ENCODE results near the gene CCNB1IP1.

- TF ChIP-seq ESRRG (CRISPR knock-in tag; IDR thresholded peaks at IDR 0.05) (no peak), CSRNP3 (CRISPR knock-in tag; IDR thresholded peaks at IDR 0.05) (no peak), ARNTL (CRISPR knock-in tag; IDR thresholded peaks at IDR 0.05; ENCODE audit: borderline replicate concordance, low read depth) (no peak), TOX (CRISPR knock-in tag; IDR thresholded peaks at IDR 0.05; ENCODE audit: borderline replicate concordance) (no peak), TSHZ2 (CRISPR knock-in tag; IDR thresholded peaks at IDR 0.05) (no peak), ZNF70 (CRISPR knock-in tag; IDR thresholded peaks at IDR 0.05) (no peak), RARB (CRISPR knock-in tag; IDR thresholded peaks at IDR 0.05) (no peak), ZNF8 (CRISPR knock-in tag; IDR thresholded peaks at IDR 0.05) (no peak), ZNF565 (CRISPR knock-in tag; conservative IDR thresholded peaks at IDR 0.05; ENCODE audit: low read depth) (no peak), CREB5 (CRISPR knock-in tag; IDR thresholded peaks at IDR 0.05; ENCODE audit: low read depth) (no peak), ZFP3 (CRISPR knock-in tag; IDR thresholded peaks at IDR 0.05) (no peak)
- TF ChIP-seq, protein P1, sequence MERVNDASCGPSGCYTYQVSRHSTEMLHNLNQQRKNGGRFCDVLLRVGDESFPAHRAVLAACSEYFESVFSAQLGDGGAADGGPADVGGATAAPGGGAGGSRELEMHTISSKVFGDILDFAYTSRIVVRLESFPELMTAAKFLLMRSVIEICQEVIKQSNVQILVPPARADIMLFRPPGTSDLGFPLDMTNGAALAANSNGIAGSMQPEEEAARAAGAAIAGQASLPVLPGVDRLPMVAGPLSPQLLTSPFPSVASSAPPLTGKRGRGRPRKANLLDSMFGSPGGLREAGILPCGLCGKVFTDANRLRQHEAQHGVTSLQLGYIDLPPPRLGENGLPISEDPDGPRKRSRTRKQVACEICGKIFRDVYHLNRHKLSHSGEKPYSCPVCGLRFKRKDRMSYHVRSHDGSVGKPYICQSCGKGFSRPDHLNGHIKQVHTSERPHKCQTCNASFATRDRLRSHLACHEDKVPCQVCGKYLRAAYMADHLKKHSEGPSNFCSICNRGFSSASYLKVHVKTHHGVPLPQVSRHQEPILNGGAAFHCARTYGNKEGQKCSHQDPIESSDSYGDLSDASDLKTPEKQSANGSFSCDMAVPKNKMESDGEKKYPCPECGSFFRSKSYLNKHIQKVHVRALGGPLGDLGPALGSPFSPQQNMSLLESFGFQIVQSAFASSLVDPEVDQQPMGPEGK (CRISPR knock-in tag; IDR thresholded peaks at IDR 0.05; ENCODE audit: borderline replicate concordance), result no peak
- TF ChIP-seq, protein P2, sequence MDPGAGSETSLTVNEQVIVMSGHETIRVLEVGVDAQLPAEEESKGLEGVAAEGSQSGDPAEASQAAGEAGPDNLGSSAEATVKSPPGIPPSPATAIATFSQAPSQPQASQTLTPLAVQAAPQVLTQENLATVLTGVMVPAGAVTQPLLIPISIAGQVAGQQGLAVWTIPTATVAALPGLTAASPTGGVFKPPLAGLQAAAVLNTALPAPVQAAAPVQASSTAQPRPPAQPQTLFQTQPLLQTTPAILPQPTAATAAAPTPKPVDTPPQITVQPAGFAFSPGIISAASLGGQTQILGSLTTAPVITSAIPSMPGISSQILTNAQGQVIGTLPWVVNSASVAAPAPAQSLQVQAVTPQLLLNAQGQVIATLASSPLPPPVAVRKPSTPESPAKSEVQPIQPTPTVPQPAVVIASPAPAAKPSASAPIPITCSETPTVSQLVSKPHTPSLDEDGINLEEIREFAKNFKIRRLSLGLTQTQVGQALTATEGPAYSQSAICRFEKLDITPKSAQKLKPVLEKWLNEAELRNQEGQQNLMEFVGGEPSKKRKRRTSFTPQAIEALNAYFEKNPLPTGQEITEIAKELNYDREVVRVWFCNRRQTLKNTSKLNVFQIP (CRISPR knock-in tag; IDR thresholded peaks at IDR 0.05; ENCODE audit: borderline replicate concordance, low read depth), result no peak
Measured at GRCh38 chr14:20277409-20277808, 55.7 kb downstream of the CCNB1IP1 start.

Measured in SK-N-SH treated with all-trans-retinoic acid at 6 μM for 48 hours (cell line).